ENCODE results near the gene GRIK4. TPM values are rescaled to one million over a fixed set of nuclear protein-coding genes. Genes with fewer than 3 reads are reported as not detected.

The GRIK4 gene
- total RNA-seq, 4 donors from 2014 or later = under 0.01 to 0.69 (median 0.25) TPM

DNA sequence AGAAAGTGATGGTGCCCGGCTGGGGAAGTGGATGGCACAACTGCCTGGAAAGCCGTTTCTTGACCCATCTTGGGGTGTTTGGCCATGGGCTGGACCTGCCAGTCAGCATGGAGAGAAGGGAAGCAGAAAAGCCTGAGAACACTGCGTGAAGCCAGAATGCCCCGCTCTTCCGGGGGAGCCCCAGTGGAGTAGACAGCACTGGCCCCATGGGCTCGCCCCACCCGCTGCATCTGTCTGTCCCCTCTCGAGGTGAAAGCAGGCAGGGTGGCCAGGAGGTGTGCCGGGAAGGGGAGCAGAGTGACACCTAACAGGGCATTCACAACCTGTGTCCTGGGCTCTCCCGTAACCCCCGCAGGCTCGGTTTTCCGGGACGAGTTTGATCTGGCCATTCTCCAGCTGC lies 455.3 kb downstream of the GRIK4 start:
- no peak overlapping the region for H3K27ac ChIP-seq
- ATAC-seq = no peak
- TF ChIP-seq POLR2A (IDR thresholded peaks at IDR 0.05) (no peak), POLR2AphosphoS5 (IDR thresholded peaks at IDR 0.05) (no peak), EP300 (IDR thresholded peaks at IDR 0.05) (no peak)
- TF ChIP-seq, protein P1, sequence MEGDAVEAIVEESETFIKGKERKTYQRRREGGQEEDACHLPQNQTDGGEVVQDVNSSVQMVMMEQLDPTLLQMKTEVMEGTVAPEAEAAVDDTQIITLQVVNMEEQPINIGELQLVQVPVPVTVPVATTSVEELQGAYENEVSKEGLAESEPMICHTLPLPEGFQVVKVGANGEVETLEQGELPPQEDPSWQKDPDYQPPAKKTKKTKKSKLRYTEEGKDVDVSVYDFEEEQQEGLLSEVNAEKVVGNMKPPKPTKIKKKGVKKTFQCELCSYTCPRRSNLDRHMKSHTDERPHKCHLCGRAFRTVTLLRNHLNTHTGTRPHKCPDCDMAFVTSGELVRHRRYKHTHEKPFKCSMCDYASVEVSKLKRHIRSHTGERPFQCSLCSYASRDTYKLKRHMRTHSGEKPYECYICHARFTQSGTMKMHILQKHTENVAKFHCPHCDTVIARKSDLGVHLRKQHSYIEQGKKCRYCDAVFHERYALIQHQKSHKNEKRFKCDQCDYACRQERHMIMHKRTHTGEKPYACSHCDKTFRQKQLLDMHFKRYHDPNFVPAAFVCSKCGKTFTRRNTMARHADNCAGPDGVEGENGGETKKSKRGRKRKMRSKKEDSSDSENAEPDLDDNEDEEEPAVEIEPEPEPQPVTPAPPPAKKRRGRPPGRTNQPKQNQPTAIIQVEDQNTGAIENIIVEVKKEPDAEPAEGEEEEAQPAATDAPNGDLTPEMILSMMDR (IDR thresholded peaks at IDR 0.05) = no peak
- no peaks in the 10 kb centered on the region for H3K9me3 ChIP-seq
- WGBS, 2 donors (ENCODE audit: low coverage in 1 of 2) = 80% methylated on average over 1 of the region's 14 CpGs; no CpG with 5 or more reads in 1 of the 2 donors
- no peaks in the 10 kb centered on the region for H3K4me1 ChIP-seq
- no peaks in the 10 kb centered on the region for H3K36me3 ChIP-seq
- H3K27me3 ChIP-seq = peaks cover 23% of the 10 kb centered on the region
- H3K4me3 ChIP-seq = no peak overlapping the region

DNA sequence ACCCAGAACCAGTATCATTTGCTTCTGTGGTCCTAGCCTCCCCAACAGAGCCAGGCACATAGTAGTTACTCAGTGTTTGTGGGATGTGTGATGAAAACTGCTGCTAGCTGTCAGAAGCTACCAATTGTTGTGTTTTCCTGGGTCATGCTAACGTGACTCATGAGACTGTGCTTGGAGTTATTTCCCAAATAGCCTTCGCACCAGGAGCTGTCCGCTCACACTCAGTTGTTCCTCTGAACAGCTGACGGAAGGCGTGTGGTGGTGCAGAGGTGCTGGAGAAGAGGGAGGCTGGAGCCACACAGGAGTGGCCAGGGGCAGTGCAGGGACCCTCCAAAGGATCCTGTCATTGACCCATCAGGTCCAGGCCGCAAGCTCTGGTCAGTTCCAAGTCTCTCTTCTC lies 458.4 kb downstream of the GRIK4 start:
- H3K27ac ChIP-seq = no peak overlapping the region
- H3K27me3 ChIP-seq = peaks cover 37% of the 10 kb centered on the region
- H3K9me3 ChIP-seq = no peaks in the 10 kb centered on the region
- TF ChIP-seq EP300 (IDR thresholded peaks at IDR 0.05) = no peak
- no peak for TF ChIP-seq POLR2A (IDR thresholded peaks at IDR 0.05)
- no peak for TF ChIP-seq POLR2AphosphoS5 (IDR thresholded peaks at IDR 0.05)
- TF ChIP-seq, protein P1 (IDR thresholded peaks at IDR 0.05) = no peak
- no peaks in the 10 kb centered on the region for H3K36me3 ChIP-seq
- H3K4me3 ChIP-seq = no peak overlapping the region
- ATAC-seq = no peak
- no peaks in the 10 kb centered on the region for H3K4me1 ChIP-seq
- whole genome bisulfite sequencing, 2 donors (ENCODE audit: low coverage in 1 of 2) = 69 to 100% methylated on average over 1 to 6 of the region's 6 CpGs

DNA sequence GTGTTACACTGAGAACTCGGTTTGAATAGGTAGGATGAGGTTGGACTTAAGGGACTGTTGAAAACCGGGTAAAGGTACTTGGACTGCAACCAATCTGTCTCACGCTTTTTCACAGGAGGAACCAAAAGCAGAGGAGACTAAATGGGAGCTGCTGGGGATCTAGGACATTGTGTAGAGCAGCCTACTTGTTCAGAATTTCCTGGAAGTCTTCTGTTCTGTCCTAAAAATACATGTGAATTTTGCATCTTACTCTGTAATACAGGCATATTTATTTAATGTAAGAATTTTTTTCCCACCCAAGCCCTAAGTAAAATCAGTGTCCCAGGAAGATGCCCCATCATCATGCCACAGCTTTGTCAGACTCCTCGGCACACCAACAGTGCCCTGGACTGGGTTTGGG lies 460.3 kb downstream of the GRIK4 start:
- H3K27ac ChIP-seq = no peak overlapping the region
- WGBS, 2 donors (ENCODE audit: low coverage in 1 of 2) = 80 to 85% methylated on average over 2 to 4 of the region's 4 CpGs
- H3K4me1 ChIP-seq = no peaks in the 10 kb centered on the region
- TF ChIP-seq, protein P1 (IDR thresholded peaks at IDR 0.05) = no peak
- no peak for TF ChIP-seq EP300 (IDR thresholded peaks at IDR 0.05)
- no peak for TF ChIP-seq POLR2AphosphoS5 (IDR thresholded peaks at IDR 0.05)
- TF ChIP-seq POLR2A (IDR thresholded peaks at IDR 0.05) = no peak
- no peak for ATAC-seq
- H3K36me3 ChIP-seq = no peaks in the 10 kb centered on the region
- H3K9me3 ChIP-seq = no peaks in the 10 kb centered on the region
- no peak overlapping the region for H3K4me3 ChIP-seq
- H3K27me3 ChIP-seq = peaks cover 50% of the 10 kb centered on the region

DNA sequence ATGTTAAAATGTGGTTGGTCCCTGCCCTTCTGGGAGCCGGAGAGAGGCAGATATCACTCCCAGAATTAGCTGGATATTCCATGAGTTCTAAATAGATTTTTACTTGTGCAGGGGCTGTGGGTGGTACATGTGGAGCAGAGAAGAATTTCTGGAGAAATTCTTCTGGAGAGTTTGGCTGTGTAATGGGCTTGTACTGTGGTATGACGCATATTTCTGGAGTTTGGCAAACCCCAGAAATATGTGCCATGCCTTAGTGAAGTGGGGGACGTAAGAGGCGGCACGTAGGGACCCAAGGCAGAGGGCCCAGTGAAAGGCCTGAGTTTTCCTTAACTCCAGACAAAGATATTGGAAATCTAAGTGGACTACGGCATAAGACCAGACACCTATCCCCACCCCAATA lies 461.1 kb downstream of the GRIK4 start:
- WGBS, 2 donors (ENCODE audit: low coverage in 1 of 2) = 86 to 91% methylated on average over 1 to 6 of the region's 6 CpGs
- TF ChIP-seq EP300 (IDR thresholded peaks at IDR 0.05) (no peak), POLR2A (IDR thresholded peaks at IDR 0.05) (no peak), POLR2AphosphoS5 (IDR thresholded peaks at IDR 0.05) (no peak)
- TF ChIP-seq, protein P1 (IDR thresholded peaks at IDR 0.05) = no peak
- peaks cover 50% of the 10 kb centered on the region for H3K27me3 ChIP-seq
- no peak for ATAC-seq
- H3K27ac ChIP-seq = no peak overlapping the region
- H3K4me1 ChIP-seq = no peaks in the 10 kb centered on the region
- no peaks in the 10 kb centered on the region for H3K36me3 ChIP-seq
- no peaks in the 10 kb centered on the region for H3K9me3 ChIP-seq
- no peak overlapping the region for H3K4me3 ChIP-seq

- Histone ChIP-seq H3K4me1 (no peaks in the 10 kb centered on the region), H3K27ac (no peak overlapping the region), H3K4me3 (no peak overlapping the region), H3K9me3 (no peaks in the 10 kb centered on the region), H3K27me3 (peaks cover 49% of the 10 kb centered on the region), H3K36me3 (no peaks in the 10 kb centered on the region)
- TF ChIP-seq EP300 (IDR thresholded peaks at IDR 0.05) (no peak), POLR2A (IDR thresholded peaks at IDR 0.05) (no peak), POLR2AphosphoS5 (IDR thresholded peaks at IDR 0.05) (no peak)
- TF ChIP-seq, protein P1 (IDR thresholded peaks at IDR 0.05) = no peak
- 61 to 79% methylated on average over 4 to 6 of the region's 7 CpGs for WGBS, 2 donors (ENCODE audit: low coverage in 1 of 2)
- no peak for ATAC-seq
Observed at GRCh38 chr11:120973501-120973900, 462.0 kb downstream of the GRIK4 start.
